Vagina (tissue), 2 donors: ENCODE results near the gene C7orf33. TPM values are rescaled to one million over a fixed set of nuclear protein-coding genes. Genes with fewer than 3 reads are reported as not detected.
"Not testable (repeated sequence)": the region's sequence is repeated elsewhere in the genome, so short reads cannot be mapped to it uniquely, and the experiment has no call there.

Experiments
- DNase-seq, 2 donors: peaks; one replicate each; pipeline ENCODE4 v3.0.0-alpha.2; 2017; ENCODE audit errors: extremely low spot score in 2 of 2
- H3K27ac ChIP-seq: fragments of 200-600 bp; sonication (generic); one replicate; pipeline ENCODE4 v1.5.1; 2019
- H3K27me3 ChIP-seq: fragments of 200-600 bp; sonication (generic); one replicate; pipeline ENCODE4 v1.5.1; 2019
- H3K36me3 ChIP-seq, 2 donors: fragments of 200-600 bp; sonication (generic); one replicate each; pipeline ENCODE4 v1.5.1; 2017 to 2019
- H3K4me1 ChIP-seq: fragments of 200-600 bp; sonication (generic); one replicate; pipeline ENCODE4 v1.5.1; 2019
- H3K4me3 ChIP-seq, 2 donors: fragments of 200-600 bp; sonication (generic); 1 replicate in 1 of 2; 2 replicates in 1 of 2; pipeline ENCODE4 v1.5.1; 2016 to 2019
- H3K9me3 ChIP-seq: fragments of 200-600 bp; sonication (generic); one replicate; pipeline ENCODE4 v1.5.1; 2019
- POLR2A ChIP-seq, 2 donors: fragments of 450-650 bp; IDR thresholded peaks; one replicate each; pipeline ENCODE4 v1.6.1; 2017; ENCODE audit warnings: antibody characterized with exemption in 2 of 2, mild to moderate bottlenecking in 2 of 2, moderate library complexity in 2 of 2
- POLR2AphosphoS5 ChIP-seq, 2 donors: sonication (generic); formaldehyde crosslinking; IDR thresholded peaks; one replicate each; pipeline ENCODE4 v1.9.0; 2017; ENCODE audit warnings: antibody characterized with exemption in 2 of 2, mild to moderate bottlenecking in 2 of 2, low read depth in 1 of 2; ENCODE audit not compliant: insufficient read depth in 1 of 2
- intact Hi-C: fragments of 100-400 bp; cut with DNase I; formaldehyde crosslinking; loops from one replicate; pipeline ENCODE4 v1.15.1; 2023
- total RNA-seq: library from RNA; depleted of rRNA; stranded (reverse); fragments of >200 nt; gene quantifications from one replicate; pipeline ENCODE4 v1.2.3, GENCODE V29; 2016
- TF ChIP-seq, protein P1 (sequence below), 3 experiments: fragments of 450-650 bp in 2 of 3; fragments of 200-600 bp in 1 of 3; sonication (generic) in 1 of 3; IDR thresholded peaks; one replicate each; pipeline ENCODE4 v1.5.1; 2017 to 2019; ENCODE audit warnings: antibody characterized with exemption in 3 of 3, mild to moderate bottlenecking in 2 of 3, moderate library complexity in 2 of 3

Gene C7orf33
- total RNA-seq, 1 donor from 2014 or later = not detected

DNA sequence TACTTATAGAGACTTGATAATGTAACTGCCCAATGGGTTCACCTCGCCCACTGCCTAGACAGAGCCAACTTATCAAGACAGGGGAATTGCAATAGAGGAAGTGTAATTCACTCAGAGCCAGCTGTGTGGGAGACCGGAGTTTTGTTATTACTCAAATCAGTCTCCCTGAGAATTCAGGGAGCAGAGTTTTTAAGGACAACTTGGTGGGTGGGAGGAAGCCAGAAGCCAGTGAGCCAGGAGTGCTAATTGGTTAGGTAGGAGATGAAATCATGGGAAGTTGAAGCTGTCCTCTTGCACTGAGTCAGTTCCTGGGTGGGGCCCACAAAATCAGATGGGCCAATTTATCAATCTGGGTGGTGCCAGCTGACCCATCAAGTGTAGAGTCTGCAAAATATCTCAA is 20.1 kb upstream of the C7orf33 start:
- DNase-seq = no peak
- Histone ChIP-seq H3K27ac (no peak overlapping the region), H3K9me3 (no peaks in the 10 kb centered on the region), H3K4me3 (no peak overlapping the region), H3K27me3 (no peaks in the 10 kb centered on the region), H3K36me3 (no peaks in the 10 kb centered on the region), H3K4me1 (no peaks in the 10 kb centered on the region)
- intact Hi-C loops = loop anchor here (10.0 kb wide), 1 partner anchor 394 kb away; no protein-coding TSS in a partner anchor
- TF ChIP-seq POLR2AphosphoS5 (IDR thresholded peaks at IDR 0.05; ENCODE audit: insufficient read depth in 1 of 2, low read depth in 1 of 2) (no peak), POLR2A (IDR thresholded peaks at IDR 0.05) (no peak)
- TF ChIP-seq, protein P1, sequence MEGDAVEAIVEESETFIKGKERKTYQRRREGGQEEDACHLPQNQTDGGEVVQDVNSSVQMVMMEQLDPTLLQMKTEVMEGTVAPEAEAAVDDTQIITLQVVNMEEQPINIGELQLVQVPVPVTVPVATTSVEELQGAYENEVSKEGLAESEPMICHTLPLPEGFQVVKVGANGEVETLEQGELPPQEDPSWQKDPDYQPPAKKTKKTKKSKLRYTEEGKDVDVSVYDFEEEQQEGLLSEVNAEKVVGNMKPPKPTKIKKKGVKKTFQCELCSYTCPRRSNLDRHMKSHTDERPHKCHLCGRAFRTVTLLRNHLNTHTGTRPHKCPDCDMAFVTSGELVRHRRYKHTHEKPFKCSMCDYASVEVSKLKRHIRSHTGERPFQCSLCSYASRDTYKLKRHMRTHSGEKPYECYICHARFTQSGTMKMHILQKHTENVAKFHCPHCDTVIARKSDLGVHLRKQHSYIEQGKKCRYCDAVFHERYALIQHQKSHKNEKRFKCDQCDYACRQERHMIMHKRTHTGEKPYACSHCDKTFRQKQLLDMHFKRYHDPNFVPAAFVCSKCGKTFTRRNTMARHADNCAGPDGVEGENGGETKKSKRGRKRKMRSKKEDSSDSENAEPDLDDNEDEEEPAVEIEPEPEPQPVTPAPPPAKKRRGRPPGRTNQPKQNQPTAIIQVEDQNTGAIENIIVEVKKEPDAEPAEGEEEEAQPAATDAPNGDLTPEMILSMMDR (IDR thresholded peaks at IDR 0.05) = no peak

DNA sequence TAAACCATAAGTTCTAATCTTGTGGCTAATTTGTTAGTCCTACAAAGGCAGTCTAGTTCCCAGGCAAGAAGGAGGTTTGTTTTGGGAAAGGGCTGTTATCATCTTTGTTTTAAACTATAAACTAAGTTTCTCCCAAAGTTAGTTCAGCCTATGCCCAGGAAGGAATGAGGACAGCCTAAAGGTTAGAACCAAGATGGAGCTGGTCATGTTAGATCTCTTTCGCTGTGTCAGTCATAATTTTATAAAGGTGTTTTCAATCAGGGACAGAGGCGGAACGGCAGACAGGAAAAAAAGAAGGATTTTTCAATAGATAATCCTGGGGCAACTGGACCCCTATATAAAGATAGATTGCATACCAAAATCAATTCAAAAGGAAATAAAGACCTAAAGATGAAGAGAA is 19.6 kb upstream of the C7orf33 start:
- intact Hi-C loops = loop anchor here (10.0 kb wide), 1 partner anchor 394 kb away; no protein-coding TSS in a partner anchor
- not testable (repeated sequence) for H3K27ac ChIP-seq

DNA sequence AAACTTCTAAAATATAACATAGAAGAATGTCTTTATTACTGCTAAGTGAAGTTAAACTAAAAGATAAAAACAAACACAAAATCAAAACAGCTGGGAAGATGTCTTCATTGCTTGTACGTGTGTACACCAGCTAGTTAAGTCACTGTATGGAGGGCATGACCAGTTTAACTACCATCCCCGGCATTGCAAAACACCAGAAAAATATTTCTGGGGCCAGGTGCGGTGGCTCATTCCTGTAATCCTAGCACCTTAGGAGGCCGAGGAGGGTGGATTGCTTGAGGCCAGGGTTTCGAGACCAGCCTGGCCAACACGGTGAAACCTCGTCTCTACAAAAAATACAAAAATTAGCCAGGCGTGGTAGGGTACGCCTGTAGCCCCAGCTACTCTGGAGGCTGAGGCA is 19.2 kb upstream of the C7orf33 start:
- Histone ChIP-seq H3K36me3 (no peaks in the 10 kb centered on the region), H3K4me3 (no peak overlapping the region), H3K27ac (no peak overlapping the region), H3K27me3 (no peaks in the 10 kb centered on the region), H3K4me1 (no peaks in the 10 kb centered on the region), H3K9me3 (no peaks in the 10 kb centered on the region)
- TF ChIP-seq POLR2A (IDR thresholded peaks at IDR 0.05) (no peak), POLR2AphosphoS5 (IDR thresholded peaks at IDR 0.05; ENCODE audit: insufficient read depth in 1 of 2, low read depth in 1 of 2) (no peak)
- TF ChIP-seq, protein P1 (IDR thresholded peaks at IDR 0.05) = no peak
- DNase-seq = no peak
- intact Hi-C loops = loop anchor here (10.0 kb wide), 1 partner anchor 393 kb away; no protein-coding TSS in a partner anchor

More for the DNA sequence above, 19.6 kb upstream of the C7orf33 start:
- H3K4me3 ChIP-seq, H3K9me3 ChIP-seq, H3K36me3 ChIP-seq, H3K27me3 ChIP-seq, H3K4me1 ChIP-seq, DNase-seq: not testable (repeated sequence)

DNA sequence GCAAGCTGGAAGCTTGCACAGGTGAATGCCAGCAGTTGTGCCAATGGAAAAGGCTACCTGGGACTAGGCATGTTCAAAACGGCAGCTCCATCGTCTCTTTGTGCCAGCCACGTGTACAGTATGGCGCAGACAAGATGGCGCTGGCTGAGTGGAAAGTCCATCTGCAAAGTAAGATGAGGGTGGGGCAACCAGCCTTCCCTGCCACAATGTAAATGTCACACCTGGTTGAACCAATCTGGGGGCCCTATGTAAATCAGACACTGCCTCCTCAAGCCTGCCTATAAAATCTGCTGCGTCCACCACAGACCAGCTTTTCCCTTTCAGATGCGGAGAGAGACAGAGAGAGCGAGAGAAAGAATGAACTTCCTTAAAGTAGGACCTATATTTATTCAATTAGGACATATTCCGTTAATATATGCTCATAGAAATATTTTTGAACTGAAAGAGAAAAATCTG is 18.5 kb upstream of the C7orf33 start:
- DNase-seq = no peak
- no peaks in the 10 kb centered on the region for H3K36me3 ChIP-seq
- H3K27ac ChIP-seq = no peak overlapping the region
- TF ChIP-seq, protein P1 (IDR thresholded peaks at IDR 0.05) = no peak
- TF ChIP-seq POLR2AphosphoS5 (IDR thresholded peaks at IDR 0.05; ENCODE audit: insufficient read depth in 1 of 2, low read depth in 1 of 2) = no peak
- TF ChIP-seq POLR2A (IDR thresholded peaks at IDR 0.05) = no peak
- no peak overlapping the region for H3K4me3 ChIP-seq
- intact Hi-C loops = loop anchor here (10.0 kb wide), 1 partner anchor 393 kb away; no protein-coding TSS in a partner anchor
- no peaks in the 10 kb centered on the region for H3K27me3 ChIP-seq
- no peaks in the 10 kb centered on the region for H3K4me1 ChIP-seq
- no peaks in the 10 kb centered on the region for H3K9me3 ChIP-seq

DNA sequence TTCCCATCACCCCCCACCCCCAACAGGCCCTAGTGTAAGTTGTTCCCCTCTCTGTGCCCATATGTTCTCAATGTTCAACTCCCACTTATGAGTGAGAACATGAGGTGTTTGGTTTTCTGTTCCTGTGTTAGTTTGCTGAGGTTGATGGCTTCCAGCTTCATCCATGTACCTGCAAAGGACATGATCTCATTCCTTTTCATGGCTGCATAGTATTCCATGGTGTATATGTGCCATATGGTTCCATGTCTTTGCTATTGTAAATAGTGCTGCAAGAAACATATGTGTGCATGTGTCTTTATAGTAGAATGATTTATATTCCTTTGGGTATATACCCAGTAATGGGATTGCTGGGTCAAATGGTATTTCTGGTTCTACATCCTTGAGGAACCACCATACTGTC is 17.0 kb upstream of the C7orf33 start:
- H3K9me3 ChIP-seq, H3K36me3 ChIP-seq, H3K4me1 ChIP-seq, DNase-seq, H3K27me3 ChIP-seq, H3K4me3 ChIP-seq, H3K27ac ChIP-seq: not testable (repeated sequence)
- intact Hi-C loops = loop anchor here (10.0 kb wide), 1 partner anchor 391 kb away; no protein-coding TSS in a partner anchor

DNA sequence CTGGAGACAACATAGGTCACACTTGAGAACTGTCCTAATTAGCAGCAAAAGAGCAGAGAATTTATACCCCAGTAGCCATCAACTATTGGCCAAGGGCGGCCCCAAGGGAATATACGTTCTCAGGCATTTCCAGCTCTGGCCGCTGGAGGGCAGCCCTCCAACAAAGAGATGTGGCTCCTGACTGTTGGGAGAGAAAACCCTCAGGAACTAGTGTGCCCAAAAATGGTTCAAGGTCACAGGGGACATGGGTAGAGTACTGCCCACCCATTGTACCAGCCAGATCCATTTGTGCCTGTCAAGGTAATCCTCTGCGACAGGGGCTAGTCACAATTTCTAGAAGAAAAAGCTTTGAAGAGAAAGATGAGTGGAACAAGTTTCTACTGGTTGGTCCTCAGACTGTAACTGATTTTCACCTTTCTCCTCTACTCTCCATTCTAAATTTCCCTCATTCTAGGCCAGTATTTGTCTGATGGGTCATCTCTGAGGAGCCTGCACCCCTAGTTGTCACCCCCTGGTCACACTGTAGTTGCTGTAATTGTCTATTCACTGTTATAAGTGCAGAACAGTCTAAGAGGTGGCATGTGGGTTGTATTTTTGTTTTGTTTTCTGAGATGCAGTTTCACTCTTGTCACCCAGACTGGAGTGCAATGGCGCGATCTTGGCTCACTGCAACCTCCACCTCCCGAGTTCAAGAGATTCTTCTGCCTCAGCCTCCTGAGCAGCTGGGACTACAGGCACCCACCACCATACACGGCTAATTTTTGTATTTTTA is 14.7 kb upstream of the C7orf33 start:
- Histone ChIP-seq H3K9me3 (no peaks in the 10 kb centered on the region), H3K4me3 (no peak overlapping the region), H3K4me1 (no peaks in the 10 kb centered on the region), H3K27ac (no peak overlapping the region), H3K36me3 (no peaks in the 10 kb centered on the region), H3K27me3 (no peaks in the 10 kb centered on the region)
- intact Hi-C loops = loop anchor here (10.0 kb wide), 1 partner anchor 389 kb away; no protein-coding TSS in a partner anchor
- TF ChIP-seq POLR2AphosphoS5 (IDR thresholded peaks at IDR 0.05; ENCODE audit: insufficient read depth in 1 of 2, low read depth in 1 of 2) = no peak
- TF ChIP-seq, protein P1 (IDR thresholded peaks at IDR 0.05) = peak; percentile 15 to 58 (median 57)
- no peak for DNase-seq
